ENCODE measurements around the gene SLC17A2.

The SLC17A2 gene

GRCh38 chr6:25882051-25882496 lies 48.4 kb downstream of the SLC17A2 start:
- peak; percentile 3 to 13 for DNase-seq

GRCh38 chr6:25880601-25881000 lies 49.9 kb downstream of the SLC17A2 start:
- no peak for DNase-seq

GRCh38 chr6:25878721-25879322 lies 51.7 kb downstream of the SLC17A2 start:
- no peak for DNase-seq

GRCh38 chr6:25875926-25876602 lies 54.4 kb downstream of the SLC17A2 start:
- no peak for DNase-seq

- no peak for DNase-seq
Measured at GRCh38 chr6:25875563-25875905, 55.0 kb downstream of the SLC17A2 start.

GRCh38 chr6:25874822-25875562 lies 55.5 kb downstream of the SLC17A2 start:
- DNase-seq: no peak

GRCh38 chr6:25874118-25874517 lies 56.4 kb downstream of the SLC17A2 start, which contains the start of gene SLC17A3:
TSS of gene SLC17A3 (minus strand) at chr6:25874243. CDS start at chr6:25868387, 5,856 bp downstream.
- DNase-seq: no peak

GRCh38 chr6:25872814-25873213 lies 57.7 kb downstream of the SLC17A2 start:
- no peak for DNase-seq

GRCh38 chr6:25869840-25870239 lies 60.7 kb downstream of the SLC17A2 start:
- DNase-seq: no peak

GRCh38 chr6:25868436-25869183 lies 61.9 kb downstream of the SLC17A2 start:
- no peak for DNase-seq

- no peak for DNase-seq
Measured at GRCh38 chr6:25866011-25866410, 64.5 kb downstream of the SLC17A2 start.

- DNase-seq: no peak
Measured at GRCh38 chr6:25863360-25863759, 67.1 kb downstream of the SLC17A2 start.
